Prostate gland (tissue), 2 donors: Measurements from ENCODE around the gene RIMS3. TPM values are rescaled to one million over a fixed set of nuclear protein-coding genes. Genes with fewer than 3 reads are reported as not detected.

Source experiments
- DNase-seq: peaks from one replicate; pipeline ENCODE4 v3.0.0-alpha.2; 2019; ENCODE audit warnings: low spot score
- H3K27ac ChIP-seq, 2 donors: fragments of 200-600 bp; sonication (generic); 2 replicates each; pipeline ENCODE4 v1.5.1; 2017 to 2019
- H3K27me3 ChIP-seq: fragments of 200-600 bp; sonication (generic); replicated peaks from 2 replicates; pipeline ENCODE4 v1.5.1; 2019; ENCODE audit not compliant: insufficient read depth
- H3K36me3 ChIP-seq, 2 donors: fragments of 200-600 bp; sonication (generic); 1 replicate in 1 of 2; 2 replicates in 1 of 2; pipeline versions ENCODE4 v1.5.1 to v1.8.1; 2017 to 2019
- H3K4me1 ChIP-seq: fragments of 200-600 bp; sonication (generic); replicated peaks from 2 replicates; pipeline ENCODE4 v1.5.1; 2019
- H3K4me3 ChIP-seq, 2 donors: fragments of 200-600 bp; sonication (generic); 2 replicates each; pipeline ENCODE4 v1.5.1; 2017 to 2019
- H3K9me3 ChIP-seq: fragments of 200-600 bp; sonication (generic); 2 replicates; pipeline ENCODE4 v1.5.1; 2017
- CTCF ChIP-seq, 4 experiments: fragments of 200-600 bp in 2 of 4; fragments of 450-650 bp in 2 of 4; sonication (generic) in 2 of 4; IDR thresholded peaks; 1 replicate in 3 of 4; 2 replicates in 1 of 4; pipeline ENCODE4 v1.5.1; 2016 to 2019; ENCODE audit warnings: antibody characterized with exemption in 4 of 4, mild to moderate bottlenecking in 2 of 4, moderate library complexity in 2 of 4
- POLR2A ChIP-seq: fragments of 450-650 bp; IDR thresholded peaks from one replicate; pipeline ENCODE4 v1.6.1; 2016; ENCODE audit warnings: antibody characterized with exemption, mild to moderate bottlenecking
- POLR2AphosphoS5 ChIP-seq: sonication (generic); formaldehyde crosslinking; IDR thresholded peaks from one replicate; pipeline ENCODE4 v1.6.1; 2017; ENCODE audit warnings: antibody characterized with exemption
- WGBS: methylation state at CpG from one replicate; pipeline ENCODE4 v1.1.5; 2018; 5-methylcytosine and 5-hydroxymethylcytosine counted together
- intact Hi-C: fragments of 100-400 bp; cut with DNase I; formaldehyde crosslinking; loops from one replicate; pipeline ENCODE4 v1.14.2; 2022
- total RNA-seq, 2 donors: library from RNA; depleted of rRNA; stranded (reverse); fragments of >200 nt; gene quantifications; one replicate each; pipeline ENCODE4 v1.1.0, GENCODE V29; 2016

The RIMS3 gene
- total RNA-seq, 2 donors from 2014 or later = 3.0 to 10.5 TPM

GRCh38 chr1:40651138-40651857, 14.2 kb downstream of the RIMS3 start:
- intact Hi-C loops = no loop called here
- H3K27me3 ChIP-seq = no peaks in the 10 kb centered on the region
- H3K27ac ChIP-seq = no peak overlapping the region
- H3K4me1 ChIP-seq = no peaks in the 10 kb centered on the region
- no peak for TF ChIP-seq POLR2AphosphoS5
- peak in 2 of 4 experiments; percentile 15 to 30 for TF ChIP-seq CTCF (IDR thresholded peaks at IDR 0.05)
- WGBS = 55% methylated on average over 17 of the region's 17 CpGs
- no peak for DNase-seq
- H3K9me3 ChIP-seq = no peaks in the 10 kb centered on the region
- no peaks in the 10 kb centered on the region for H3K36me3 ChIP-seq
- H3K4me3 ChIP-seq = no peak overlapping the region

- no peaks in the 10 kb centered on the region for H3K27me3 ChIP-seq
- DNase-seq = no peak
- no peaks in the 10 kb centered on the region for H3K9me3 ChIP-seq
- H3K27ac ChIP-seq = no peak overlapping the region
- H3K36me3 ChIP-seq = no peaks in the 10 kb centered on the region
- TF ChIP-seq POLR2AphosphoS5 (no peak), CTCF (IDR thresholded peaks at IDR 0.05) (no peak), POLR2A (no peak)
- no peak overlapping the region for H3K4me3 ChIP-seq
- 51% methylated on average over 4 of the region's 4 CpGs for WGBS
- no peaks in the 10 kb centered on the region for H3K4me1 ChIP-seq
- intact Hi-C loops = no loop called here
These were observed 15.4 kb downstream of the RIMS3 start for GRCh38 chr1:40650075-40650474.

GRCh38 chr1:40649592-40649930, 15.9 kb downstream of the RIMS3 start:
- no peak overlapping the region for H3K27ac ChIP-seq
- no peaks in the 10 kb centered on the region for H3K9me3 ChIP-seq
- intact Hi-C loops = no loop called here
- DNase-seq = no peak
- H3K36me3 ChIP-seq = no peaks in the 10 kb centered on the region
- no peaks in the 10 kb centered on the region for H3K4me1 ChIP-seq
- WGBS = 53% methylated on average over 5 of the region's 5 CpGs
- H3K4me3 ChIP-seq = no peak overlapping the region
- H3K27me3 ChIP-seq = no peaks in the 10 kb centered on the region
- TF ChIP-seq POLR2AphosphoS5 = no peak
- no peak for TF ChIP-seq POLR2A
- TF ChIP-seq CTCF (IDR thresholded peaks at IDR 0.05) = no peak

- no peak overlapping the region for H3K4me3 ChIP-seq
- 59% methylated on average over 15 of the region's 15 CpGs for WGBS
- intact Hi-C loops = no loop called here
- no peaks in the 10 kb centered on the region for H3K36me3 ChIP-seq
- TF ChIP-seq CTCF (IDR thresholded peaks at IDR 0.05) (no peak), POLR2A (no peak), POLR2AphosphoS5 (no peak)
- DNase-seq = no peak
- no peaks in the 10 kb centered on the region for H3K9me3 ChIP-seq
- H3K4me1 ChIP-seq = no peaks in the 10 kb centered on the region
- no peaks in the 10 kb centered on the region for H3K27me3 ChIP-seq
- H3K27ac ChIP-seq = no peak overlapping the region
These were observed 16.4 kb downstream of the RIMS3 start for GRCh38 chr1:40648928-40649591.

- no peak overlapping the region for H3K27ac ChIP-seq
- no peak overlapping the region for H3K4me3 ChIP-seq
- no peaks in the 10 kb centered on the region for H3K4me1 ChIP-seq
- no peaks in the 10 kb centered on the region for H3K27me3 ChIP-seq
- TF ChIP-seq CTCF (IDR thresholded peaks at IDR 0.05) = no peak
- no peaks in the 10 kb centered on the region for H3K9me3 ChIP-seq
- intact Hi-C loops = no loop called here
- H3K36me3 ChIP-seq = no peaks in the 10 kb centered on the region
- DNase-seq = no peak
- WGBS = 79% methylated on average over 3 of the region's 3 CpGs
These were observed 17.3 kb downstream of the RIMS3 start for GRCh38 chr1:40648200-40648599.
